Measurements from ENCODE around the gene ARAP3. TPM values are rescaled to one million over a fixed set of nuclear protein-coding genes. Genes with fewer than 3 reads are reported as not detected.

ARAP3 gene
- total and polyA plus RNA-seq, 12 donors, result 10.8 to 27.3 (median 13.6) TPM

- intact Hi-C loops (cut with DNase I), result loop anchor here in 2 of 10 donors (2.0 kb wide), 1 partner anchor 25 kb away; no protein-coding TSS in a partner anchor
- no peak for TF ChIP-seq CTCF (IDR thresholded peaks at IDR 0.05)
- Histone ChIP-seq H3K27ac (peak overlapping the region; percentile 86 to 99 (median 96)), H3K4me1 (peaks cover 0 to 64% (median 38%) of the 10 kb centered on the region in 9 donors), H3K4me3 (peak overlapping the region; percentile 62 to 99 (median 94)), H3K36me3 (peaks cover 0 to 36% (median 18%) of the 10 kb centered on the region in 9 donors), H3K27me3 (no peaks in the 10 kb centered on the region), H3K9me3 (no peaks in the 10 kb centered on the region)
- DNase-seq (peak; percentile 29 to 62), ATAC-seq (peak; percentile 32 to 50 (median 46))
- 0 to 1% methylated on average over 31 to 36 of the region's 36 CpGs for WGBS, 2 donors
Measured at GRCh38 chr5:141618030-141618803, 63.8 kb downstream of the ARAP3 start.

- peak overlapping the region; percentile 86 to 99 (median 96) for H3K27ac ChIP-seq
- ATAC-seq (no peak), DNase-seq (no peak)
- H3K9me3 ChIP-seq, result no peaks in the 10 kb centered on the region
- peak overlapping the region; percentile 62 to 99 (median 94) for H3K4me3 ChIP-seq
- WGBS, 2 donors, result 6 to 13% methylated on average over 9 of the region's 9 CpGs
- peaks cover 0 to 66% (median 44%) of the 10 kb centered on the region in 9 donors for H3K4me1 ChIP-seq
- TF ChIP-seq CTCF (IDR thresholded peaks at IDR 0.05), result no peak
- no peaks in the 10 kb centered on the region for H3K27me3 ChIP-seq
- peaks cover 0 to 31% (median 18%) of the 10 kb centered on the region in 9 donors for H3K36me3 ChIP-seq
- intact Hi-C loops (cut with DNase I), result loop anchor here in 2 of 10 donors (2.0 kb wide), 1 partner anchor 25 kb away; no protein-coding TSS in a partner anchor
Measured at GRCh38 chr5:141617682-141618029, 64.4 kb downstream of the ARAP3 start.

- DNase-seq, result no peak
- Histone ChIP-seq H3K36me3 (peaks cover 0 to 25% (median 18%) of the 10 kb centered on the region in 9 donors), H3K9me3 (no peaks in the 10 kb centered on the region), H3K4me1 (peaks cover 0 to 68% (median 45%) of the 10 kb centered on the region in 9 donors), H3K27me3 (no peaks in the 10 kb centered on the region), H3K4me3 (peak overlapping the region in 9 of 10 donors; percentile 62 to 99 (median 95)), H3K27ac (peak overlapping the region in 9 of 10 donors; percentile 86 to 99 (median 97))
- TF ChIP-seq CTCF (IDR thresholded peaks at IDR 0.05), result no peak
- no peak for ATAC-seq
- WGBS, 2 donors, result 49 to 58% methylated on average over 2 of the region's 2 CpGs
- intact Hi-C loops (cut with DNase I), result no loop called here
Measured at GRCh38 chr5:141617128-141617527, 64.9 kb downstream of the ARAP3 start.

- Histone ChIP-seq H3K9me3 (no peaks in the 10 kb centered on the region), H3K4me3 (peak overlapping the region in 5 of 10 donors; percentile 2 to 99 (median 97)), H3K27ac (peak overlapping the region in 6 of 10 donors; percentile 0 to 99 (median 97)), H3K36me3 (peaks cover 0 to 20% (median 9%) of the 10 kb centered on the region in 9 donors), H3K27me3 (no peaks in the 10 kb centered on the region), H3K4me1 (peaks cover 0 to 78% (median 45%) of the 10 kb centered on the region in 9 donors)
- ATAC-seq, result no peak
- intact Hi-C loops (cut with DNase I), result no loop called here
- no peak for TF ChIP-seq CTCF (IDR thresholded peaks at IDR 0.05)
- no peak for DNase-seq
- WGBS, 2 donors, result 73 to 75% methylated on average over 9 of the region's 9 CpGs
Measured at GRCh38 chr5:141615991-141616720, 65.9 kb downstream of the ARAP3 start.
